Non-pigmented ciliary epithelial cell (primary cell): ENCODE measurements around the gene CFAP54.

ENCODE experiments used
- DNase-seq: peaks from one replicate; pipeline ENCODE4 v3.0.0-alpha.2; 2010; ENCODE audit warnings: low read depth

Gene CFAP54

DNA sequence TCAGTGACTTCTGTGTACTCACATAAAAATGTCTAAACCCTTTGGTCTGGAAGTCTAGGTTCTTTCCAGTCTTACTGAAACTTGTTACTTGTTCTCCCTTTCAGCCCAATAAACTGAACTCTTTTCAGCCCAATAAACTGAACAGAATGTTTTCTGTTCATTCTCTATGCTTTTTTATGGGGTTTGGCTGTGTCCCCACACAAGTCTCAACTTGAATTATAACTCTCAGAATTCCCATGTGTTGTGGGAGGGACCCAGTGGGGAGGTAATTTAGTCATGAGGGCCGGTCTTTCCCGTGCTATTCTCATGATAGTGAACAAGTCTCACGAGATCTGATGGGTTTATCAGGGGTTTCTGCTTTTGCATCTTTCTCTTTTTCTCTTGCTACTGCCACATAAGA is 402.7 kb downstream of the CFAP54 start:
- no peak for DNase-seq

DNA sequence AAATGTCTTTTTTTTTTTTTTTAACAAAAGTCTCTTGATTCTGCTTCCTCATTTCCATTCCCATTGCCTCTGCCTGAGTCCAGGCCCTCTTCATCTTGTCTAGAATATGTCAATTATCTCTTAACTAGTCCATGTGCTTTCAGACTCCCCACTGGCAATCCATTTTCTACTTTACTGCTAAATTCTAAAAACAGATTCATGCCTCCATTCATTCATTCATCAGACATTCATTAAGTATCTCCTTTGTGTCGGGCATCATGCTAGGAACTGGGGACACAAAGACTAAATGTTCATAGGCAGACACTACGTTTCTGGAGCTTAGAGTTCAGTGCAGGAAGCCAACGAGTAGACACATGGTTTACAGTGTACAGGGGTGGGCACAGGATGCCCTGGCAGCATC is 408.0 kb downstream of the CFAP54 start:
- DNase-seq = no peak

DNA sequence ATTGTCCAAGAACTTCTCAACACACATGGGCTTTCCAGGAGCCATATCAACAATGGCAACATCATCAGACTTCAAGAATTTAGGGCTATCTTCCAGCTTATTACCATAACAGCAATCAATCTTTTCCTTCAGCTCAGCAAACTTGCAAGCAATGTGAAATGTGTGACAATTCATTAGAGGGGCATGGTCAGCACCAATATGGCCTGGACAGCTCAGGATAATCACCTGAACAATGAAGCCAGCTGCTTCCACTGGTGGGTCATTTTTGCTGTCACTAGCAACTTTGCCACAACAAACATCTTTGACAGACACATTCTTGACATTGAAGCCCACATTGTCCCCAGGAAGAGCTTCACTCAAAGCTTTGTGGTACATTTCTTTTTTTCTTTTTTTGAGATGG is 411.8 kb downstream of the CFAP54 start:
- DNase-seq = no peak

DNA sequence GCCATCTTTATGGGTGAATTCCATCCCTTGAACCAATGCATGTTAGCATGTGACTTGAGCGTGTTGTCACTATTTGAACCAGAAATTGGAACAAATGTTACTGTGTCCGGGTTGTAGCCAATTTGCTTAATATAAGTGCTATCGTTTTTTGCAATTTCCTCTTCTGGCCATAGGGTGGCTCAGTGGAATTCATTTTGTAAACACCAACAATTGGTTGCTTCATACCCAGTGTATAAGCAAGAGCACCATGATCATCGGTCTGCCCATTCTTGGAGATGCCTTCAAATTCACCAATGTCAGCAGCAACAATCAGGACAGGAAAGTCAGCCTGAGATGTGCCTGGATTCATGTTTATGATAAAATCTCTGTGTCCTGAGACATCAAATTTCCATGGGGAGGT is 412.7 kb downstream of the CFAP54 start:
- no peak for DNase-seq

DNA sequence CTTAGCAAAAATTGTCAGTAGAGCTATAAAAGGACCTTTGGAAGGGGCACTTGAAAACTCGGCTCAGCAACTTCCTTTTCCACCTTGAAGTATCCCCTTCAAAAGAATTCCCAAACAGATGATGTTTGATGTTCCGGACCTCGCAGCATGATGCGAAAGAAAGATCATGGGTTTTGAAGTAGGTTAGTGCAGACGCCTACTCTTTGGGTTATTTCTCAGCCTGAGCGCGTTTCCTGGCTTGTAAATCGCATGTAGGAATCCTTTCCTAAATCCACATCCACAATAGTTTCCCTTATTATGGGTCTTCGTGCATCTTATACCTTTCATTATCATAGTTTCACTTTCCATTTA is 417.1 kb downstream of the CFAP54 start:
- no peak for DNase-seq

DNA sequence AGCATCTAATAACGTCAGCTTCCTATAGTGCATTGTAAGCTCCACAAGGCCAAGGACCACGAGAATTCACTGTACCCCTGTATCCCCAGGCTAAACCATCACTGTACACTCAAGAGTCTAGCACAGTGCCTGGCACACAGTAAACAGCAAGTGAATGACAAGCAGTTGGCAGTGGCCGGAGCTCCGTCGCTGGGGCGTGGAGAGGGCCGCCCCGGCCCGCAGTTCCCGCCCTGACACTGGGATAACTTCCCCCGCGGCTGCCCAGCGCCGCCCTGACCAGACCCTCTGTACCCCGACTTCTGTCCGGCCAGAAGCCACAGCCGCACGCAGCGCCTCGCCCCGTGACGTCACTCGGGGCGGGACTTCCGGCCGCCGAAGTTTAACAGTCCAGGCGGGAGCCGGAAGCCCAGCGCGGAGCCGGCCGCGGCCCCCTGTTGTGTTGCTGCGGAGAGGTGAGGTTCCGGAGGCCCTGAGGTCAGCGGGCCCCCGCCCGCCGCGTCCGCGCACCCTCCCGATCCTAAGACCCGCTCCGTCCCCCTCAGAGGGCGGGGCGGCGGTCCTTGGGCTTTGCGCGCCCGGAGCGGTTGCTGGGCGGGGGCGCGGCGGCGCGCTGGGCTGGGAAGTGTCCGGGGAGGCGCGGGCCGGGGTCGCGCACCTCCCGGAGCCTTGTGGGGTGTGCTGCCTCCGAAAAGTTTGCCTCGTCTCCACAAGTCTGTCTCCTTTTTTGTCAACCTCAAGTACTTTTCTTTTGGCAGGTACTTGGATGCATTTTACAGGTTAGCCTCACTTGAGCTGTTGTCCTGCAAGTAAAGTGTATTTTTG is 417.7 kb downstream of the CFAP54 start, which contains the start of gene NEDD1:
Gene NEDD1 (plus strand): TSS at position 409 of the 822 bp plus-strand sequence. CDS start 2,503 bp downstream, outside the sequence.
- DNase-seq = no peak

DNA sequence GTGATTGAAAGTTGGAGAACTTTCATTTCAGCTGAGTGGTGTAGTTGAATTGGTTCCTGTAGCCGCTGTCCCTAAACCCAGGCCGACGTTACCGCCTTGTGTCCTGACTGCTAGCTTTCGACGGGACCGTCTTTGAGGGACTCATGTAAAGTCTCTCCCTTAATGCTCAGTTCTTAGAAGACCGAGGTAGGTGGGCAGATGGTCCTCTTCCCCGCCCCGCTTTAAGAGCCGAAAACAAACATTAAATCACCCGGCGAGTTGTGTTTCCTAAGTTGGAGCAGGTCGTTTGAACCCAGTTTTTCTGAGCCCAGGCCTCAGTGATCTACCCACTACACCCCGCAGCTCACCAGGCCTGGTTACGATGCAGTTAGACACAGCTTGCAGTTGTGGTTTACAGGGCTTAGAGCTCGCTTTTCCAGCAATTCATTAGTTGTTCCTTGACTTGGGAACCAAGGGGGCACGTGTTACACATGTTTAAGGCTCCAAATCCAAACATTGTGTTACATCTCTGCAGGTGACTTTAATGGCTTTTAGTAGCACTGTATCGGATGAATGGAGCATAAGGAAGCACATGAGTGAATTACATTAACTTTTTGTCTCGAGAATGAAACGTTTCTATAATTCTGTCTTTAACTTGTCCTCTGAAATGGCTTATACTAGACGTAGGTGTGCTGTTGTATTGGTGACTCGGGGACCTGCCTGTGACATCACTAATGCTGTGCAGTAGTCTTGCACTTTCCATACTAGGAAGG is 418.5 kb downstream of the CFAP54 start:
- no peak for DNase-seq

DNA sequence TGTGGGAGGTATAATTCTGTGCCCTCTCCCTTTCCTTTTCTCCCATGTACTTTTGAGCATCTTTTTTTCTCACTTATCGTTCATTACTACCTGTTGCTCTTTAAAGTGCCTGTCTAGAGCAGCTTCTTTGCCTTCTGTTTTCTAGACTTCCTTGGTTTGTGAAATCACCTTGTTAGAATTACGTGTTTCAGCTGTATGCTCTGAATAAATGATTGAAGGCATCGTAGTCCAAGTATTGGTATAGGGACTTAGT is 419.0 kb downstream of the CFAP54 start:
- no peak for DNase-seq

DNA sequence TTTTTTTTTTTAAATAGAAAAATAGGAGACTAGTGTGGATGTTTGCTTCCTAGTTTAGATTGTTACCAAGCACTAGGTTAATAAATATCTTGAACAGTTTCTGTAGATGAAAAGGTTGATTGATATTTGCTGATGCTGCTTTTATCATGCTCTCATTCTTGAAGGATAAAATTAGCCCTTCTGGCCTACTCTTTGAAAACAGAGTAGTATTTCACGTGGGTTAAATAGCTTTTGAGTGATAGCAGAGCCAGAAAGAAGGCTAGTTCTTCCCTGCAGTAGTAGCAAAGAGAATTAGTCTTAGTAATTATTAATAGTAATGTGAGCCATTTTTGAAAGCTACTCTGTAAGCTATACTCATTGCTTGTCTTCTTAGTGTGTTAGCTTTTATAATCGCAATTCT is 422.9 kb downstream of the CFAP54 start:
- no peak for DNase-seq

DNA sequence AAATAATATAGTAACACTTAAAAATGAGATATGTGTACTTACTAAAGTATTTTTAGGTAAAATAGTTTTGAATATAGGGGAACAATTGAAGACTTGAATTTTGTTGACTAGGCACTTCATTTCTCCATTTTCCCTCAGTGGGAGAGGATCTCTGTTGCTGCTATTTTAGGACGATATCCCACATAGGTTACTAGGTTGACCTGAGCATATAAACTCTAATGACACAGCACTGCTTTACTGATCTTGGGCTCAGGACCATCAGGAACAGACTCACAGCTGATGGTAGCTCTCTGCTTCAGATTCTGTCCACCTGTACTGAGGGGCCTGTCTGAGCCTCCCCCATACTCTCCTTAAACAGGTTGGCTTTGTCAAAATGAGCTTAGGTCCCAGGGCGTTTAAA is 423.6 kb downstream of the CFAP54 start:
- DNase-seq = no peak

DNA sequence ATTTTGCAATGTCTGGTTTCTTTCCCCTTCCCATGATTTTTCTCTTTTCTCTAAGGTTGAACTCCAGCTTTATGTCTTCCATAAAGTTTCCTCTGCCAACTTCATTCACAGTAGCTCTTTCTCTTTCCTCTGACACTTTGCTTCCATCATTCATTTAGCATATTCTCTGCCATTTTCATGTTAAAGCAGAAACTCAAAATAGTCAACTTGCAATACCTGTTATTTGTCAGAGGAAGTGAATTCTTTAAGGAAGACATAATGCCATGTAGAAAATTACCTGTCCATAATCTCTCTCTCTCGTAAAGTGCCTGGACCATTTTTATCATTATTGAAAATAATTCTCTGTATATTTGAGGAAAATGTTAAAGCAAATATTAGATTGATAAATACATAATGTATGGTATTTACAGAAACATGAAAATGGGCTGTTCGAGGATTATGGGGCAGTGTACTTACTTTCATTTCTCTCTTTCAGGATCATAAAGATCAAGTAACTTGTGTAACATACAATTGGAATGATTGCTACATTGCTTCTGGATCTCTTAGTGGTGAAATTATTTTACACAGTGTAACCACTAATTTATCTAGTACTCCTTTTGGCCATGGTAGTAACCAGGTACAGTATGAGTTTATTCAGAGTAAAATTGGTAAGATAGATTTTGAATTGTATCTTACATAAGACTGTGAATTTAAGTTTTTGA is 430.3 kb downstream of the CFAP54 start:
- no peak for DNase-seq
